GM12801 (cell line): ENCODE data around the gene APOLD1.

Source experiments
- CTCF ChIP-seq: IDR thresholded peaks from one replicate; pipeline ENCODE4 v1.5.1; 2011; ENCODE audit warnings: control low read depth; ENCODE audit not compliant: insufficient read length; ENCODE audit errors: extremely low read depth

APOLD1 gene

GRCh38 chr12:12796928-12797793 lies 11.7 kb downstream of the APOLD1 start:
- TF ChIP-seq CTCF, result no peak

- no peak for TF ChIP-seq CTCF
Observed at GRCh38 chr12:12797794-12798152, 12.3 kb downstream of the APOLD1 start.

- TF ChIP-seq CTCF, result no peak
Observed at GRCh38 chr12:12798480-12798879, 13.0 kb downstream of the APOLD1 start.

GRCh38 chr12:12799163-12799920 lies 13.9 kb downstream of the APOLD1 start:
- TF ChIP-seq CTCF, result no peak

- no peak for TF ChIP-seq CTCF
Observed at GRCh38 chr12:12800406-12801180, 15.1 kb downstream of the APOLD1 start.

- no peak for TF ChIP-seq CTCF
Observed at GRCh38 chr12:12803186-12803585, 17.7 kb downstream of the APOLD1 start.

- TF ChIP-seq CTCF, result no peak
Observed at GRCh38 chr12:12804011-12804410, 18.6 kb downstream of the APOLD1 start.
